Cardiac fibroblast (primary cell): ENCODE measurements around the gene GPRC5D.

Source experiments
- DNase-seq, 2 donors: peaks; one replicate each; pipeline versions ENCODE4 v3.0.0 to v3.0.0-alpha.2; 2010; ENCODE audit warnings: low read depth in 2 of 2
- H3K4me3 ChIP-seq, 2 donors: replicated peaks in 1 of 2; 1 replicate in 1 of 2; 2 replicates in 1 of 2; pipeline ENCODE4 v1.5.1; 2011; ENCODE audit warnings: low read depth in 2 of 2, low read length in 2 of 2, mild to moderate bottlenecking in 2 of 2, moderate library complexity in 1 of 2
- TF ChIP-seq, protein P1 (sequence below): IDR thresholded peaks from one replicate; pipeline ENCODE4 v1.5.1; 2011; ENCODE audit warnings: low read depth, mild to moderate bottlenecking, low read length, inconsistent platforms

Gene GPRC5D

GRCh38 chr12:12990700-12991468 is 38.9 kb upstream of the GPRC5D start:
- DNase-seq, result peak in 1 of 2 donors; percentile 28
- TF ChIP-seq, protein P1, sequence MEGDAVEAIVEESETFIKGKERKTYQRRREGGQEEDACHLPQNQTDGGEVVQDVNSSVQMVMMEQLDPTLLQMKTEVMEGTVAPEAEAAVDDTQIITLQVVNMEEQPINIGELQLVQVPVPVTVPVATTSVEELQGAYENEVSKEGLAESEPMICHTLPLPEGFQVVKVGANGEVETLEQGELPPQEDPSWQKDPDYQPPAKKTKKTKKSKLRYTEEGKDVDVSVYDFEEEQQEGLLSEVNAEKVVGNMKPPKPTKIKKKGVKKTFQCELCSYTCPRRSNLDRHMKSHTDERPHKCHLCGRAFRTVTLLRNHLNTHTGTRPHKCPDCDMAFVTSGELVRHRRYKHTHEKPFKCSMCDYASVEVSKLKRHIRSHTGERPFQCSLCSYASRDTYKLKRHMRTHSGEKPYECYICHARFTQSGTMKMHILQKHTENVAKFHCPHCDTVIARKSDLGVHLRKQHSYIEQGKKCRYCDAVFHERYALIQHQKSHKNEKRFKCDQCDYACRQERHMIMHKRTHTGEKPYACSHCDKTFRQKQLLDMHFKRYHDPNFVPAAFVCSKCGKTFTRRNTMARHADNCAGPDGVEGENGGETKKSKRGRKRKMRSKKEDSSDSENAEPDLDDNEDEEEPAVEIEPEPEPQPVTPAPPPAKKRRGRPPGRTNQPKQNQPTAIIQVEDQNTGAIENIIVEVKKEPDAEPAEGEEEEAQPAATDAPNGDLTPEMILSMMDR, result no peak

GRCh38 chr12:12987421-12987820 is 35.5 kb upstream of the GPRC5D start:
- no peak overlapping the region for H3K4me3 ChIP-seq
- DNase-seq, result no peak
- TF ChIP-seq, protein P1, result no peak

More at GRCh38 chr12:12990700-12991468, 38.9 kb upstream of the GPRC5D start:
- no peak overlapping the region for H3K4me3 ChIP-seq

GRCh38 chr12:12986775-12987331 is 34.9 kb upstream of the GPRC5D start:
- TF ChIP-seq, protein P1, result no peak
- H3K4me3 ChIP-seq, result no peak overlapping the region
- no peak for DNase-seq

GRCh38 chr12:12985817-12986408 is 33.9 kb upstream of the GPRC5D start:
- peak; percentile 45 to 49 for DNase-seq
- no peak overlapping the region for H3K4me3 ChIP-seq
- TF ChIP-seq, protein P1, result peak; percentile 69

DNA sequence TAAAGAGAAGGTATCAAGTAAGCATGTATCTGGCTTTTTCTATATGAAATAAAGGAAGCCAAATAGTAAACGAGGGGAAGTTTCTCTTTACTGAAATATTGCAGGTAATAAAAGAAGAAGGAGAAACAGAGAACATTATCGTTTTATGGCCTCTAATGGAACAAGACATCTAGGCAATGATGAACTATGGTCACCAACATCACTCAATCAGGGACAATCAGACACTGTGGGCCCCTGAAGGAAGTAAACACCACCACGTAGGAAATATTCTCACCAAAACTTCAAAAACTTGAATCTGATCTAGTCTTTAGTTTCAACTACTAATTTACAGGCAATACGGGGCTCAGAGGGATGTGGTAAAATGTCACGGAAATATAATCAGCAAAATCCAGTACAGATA is 32.2 kb upstream of the GPRC5D start:
- no peak for DNase-seq
- H3K4me3 ChIP-seq, result no peak overlapping the region
- TF ChIP-seq, protein P1, result no peak

GRCh38 chr12:12983420-12984035 is 31.6 kb upstream of the GPRC5D start:
- no peak overlapping the region for H3K4me3 ChIP-seq
- TF ChIP-seq, protein P1, result peak; percentile 69
- DNase-seq, result peak; percentile 78 to 81
